Fibroblast of skin of abdomen (primary cell): Measurements from ENCODE around the gene CFAP43.
"Not testable (repeated sequence)": the region's sequence is repeated elsewhere in the genome, so short reads cannot be mapped to it uniquely, and the experiment has no call there.

Experiments
- DNase-seq: peaks from one replicate; pipeline ENCODE4 v3.0.0-alpha.2; 2013

CFAP43 gene

DNA sequence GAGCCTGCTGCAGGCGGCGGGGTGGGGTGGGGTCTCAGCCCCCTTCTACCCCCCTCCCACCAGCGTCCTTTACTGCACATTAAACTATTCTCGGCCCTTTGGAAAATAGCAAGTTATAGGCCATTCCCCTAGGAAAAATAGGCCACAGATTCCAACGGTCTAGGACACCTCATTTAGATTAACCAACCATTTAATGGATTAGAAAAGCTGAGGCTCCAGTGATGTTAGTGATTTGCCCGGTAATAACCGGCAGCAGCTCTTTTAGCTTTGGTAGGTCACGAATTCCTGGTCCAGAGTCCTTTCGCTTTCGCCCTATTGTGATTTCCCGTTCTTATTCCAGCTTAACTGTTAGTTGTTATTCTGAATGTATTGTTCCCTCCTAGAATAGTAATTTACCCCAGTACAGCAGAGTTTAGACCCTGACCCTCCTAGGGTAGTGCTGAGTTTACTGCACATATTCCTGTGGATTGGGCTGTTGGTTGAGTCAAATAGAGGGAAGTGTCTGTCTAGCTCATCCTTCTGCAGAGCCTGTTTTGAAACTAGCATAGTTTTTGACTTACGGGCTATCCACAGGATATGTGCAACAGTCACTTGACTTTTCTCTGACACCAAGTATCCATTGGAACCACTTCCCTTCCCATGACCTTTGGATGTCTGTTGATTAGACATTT lies 23.3 kb upstream of the CFAP43 start:
- peak; percentile 54 for DNase-seq

DNA sequence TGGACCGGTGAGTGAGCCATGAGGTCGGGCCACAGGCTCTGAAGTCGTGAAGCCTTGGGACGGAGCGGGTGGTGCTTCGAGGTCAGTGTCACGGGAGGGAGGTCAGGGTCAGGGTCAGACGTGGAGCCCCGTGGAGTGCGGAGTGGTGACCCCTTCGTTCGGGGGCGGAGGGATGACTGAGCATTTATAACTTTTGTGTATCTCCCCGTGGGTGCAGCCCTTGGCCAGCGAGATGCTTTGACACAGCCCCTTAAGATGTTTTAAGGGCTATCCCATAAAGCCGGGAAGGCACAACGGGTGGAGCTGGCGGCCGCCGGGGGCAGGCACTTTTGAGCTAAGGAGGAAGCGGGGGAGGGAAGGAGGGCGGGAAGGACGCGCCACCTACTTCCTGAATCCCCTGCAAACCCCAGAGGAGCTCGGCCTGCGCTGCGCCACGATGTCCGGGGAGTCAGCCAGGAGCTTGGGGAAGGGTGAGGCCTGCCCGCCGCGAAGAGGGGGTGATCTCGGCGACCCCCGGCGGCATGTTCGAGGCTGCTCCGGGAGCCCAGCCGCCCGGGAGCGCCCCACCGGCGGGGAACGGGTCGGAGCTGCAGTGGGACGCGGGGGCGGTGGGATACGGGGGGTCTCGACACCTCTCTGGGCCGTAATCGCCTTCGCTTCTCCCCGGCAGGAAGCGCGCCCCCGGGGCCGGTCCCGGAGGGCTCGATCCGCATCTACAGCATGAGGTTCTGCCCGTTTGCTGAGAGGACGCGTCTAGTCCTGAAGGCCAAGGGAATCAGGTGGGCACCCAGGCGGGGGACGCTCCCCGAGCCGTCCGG lies 22.5 kb upstream of the CFAP43 start, which contains the start of gene GSTO1:
Gene GSTO1 (plus strand): TSS at position 400 of the 818 bp plus-strand sequence. CDS start 37 bp downstream, at position 437.
- DNase-seq, result peak; percentile 72

DNA sequence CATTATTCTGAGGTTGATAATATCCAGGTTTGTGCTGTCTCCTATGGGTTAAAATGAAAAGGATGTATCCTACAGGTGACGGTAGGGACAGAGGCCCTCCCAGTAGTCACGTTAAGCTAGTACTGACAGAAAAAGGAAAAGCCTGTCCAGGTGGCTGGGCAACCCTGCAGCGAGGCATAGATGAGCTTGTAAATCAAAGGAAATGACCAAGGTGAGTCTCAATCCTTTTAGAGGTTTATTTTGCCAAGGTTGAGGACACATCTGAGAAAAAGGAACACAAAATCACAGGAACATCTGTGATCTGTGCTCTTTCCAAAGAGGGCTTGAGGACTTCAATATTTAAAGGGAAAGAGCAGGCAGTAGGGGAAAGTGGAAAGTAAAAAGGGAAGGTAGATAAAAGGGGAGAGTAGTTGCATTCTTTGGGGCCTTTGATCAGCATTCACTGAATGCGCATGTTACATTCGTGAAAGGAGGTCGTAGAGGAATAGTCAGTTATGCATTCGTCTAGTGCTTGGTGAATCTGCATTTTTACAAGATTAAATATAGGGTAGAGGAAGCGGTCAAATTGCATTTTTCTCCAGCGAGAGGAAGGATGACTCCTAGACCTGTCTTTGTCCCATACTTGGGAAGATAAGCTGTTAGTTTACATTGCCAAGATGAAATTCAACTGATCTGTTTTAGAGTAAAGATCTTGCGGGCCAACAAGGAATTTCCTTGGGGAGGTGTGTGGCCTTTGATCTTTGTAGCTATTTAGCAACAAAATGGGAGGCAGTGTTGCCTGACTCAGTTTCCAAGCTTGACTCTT lies 21.6 kb upstream of the CFAP43 start:
- DNase-seq, result no peak

DNA sequence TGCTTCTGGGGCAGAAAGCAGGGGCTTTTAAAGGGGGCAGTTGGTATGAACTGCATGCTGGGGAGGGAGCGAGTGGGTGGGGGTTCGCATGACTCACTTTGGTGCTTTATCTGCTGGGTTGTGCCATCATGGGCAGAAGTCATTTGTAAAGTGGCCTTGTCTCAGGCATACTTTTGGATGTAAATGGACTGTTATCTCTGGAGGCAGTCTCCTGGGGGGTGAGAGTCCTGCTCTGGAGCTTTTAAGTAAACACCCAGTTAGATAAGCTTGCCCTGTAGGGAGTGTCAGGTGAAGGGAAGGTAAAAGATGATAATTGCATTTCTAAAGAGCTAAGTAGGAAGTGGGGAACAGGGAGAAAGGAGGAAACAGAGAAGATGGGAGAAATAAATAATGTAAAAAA lies 20.9 kb upstream of the CFAP43 start:
- no peak for DNase-seq

DNA sequence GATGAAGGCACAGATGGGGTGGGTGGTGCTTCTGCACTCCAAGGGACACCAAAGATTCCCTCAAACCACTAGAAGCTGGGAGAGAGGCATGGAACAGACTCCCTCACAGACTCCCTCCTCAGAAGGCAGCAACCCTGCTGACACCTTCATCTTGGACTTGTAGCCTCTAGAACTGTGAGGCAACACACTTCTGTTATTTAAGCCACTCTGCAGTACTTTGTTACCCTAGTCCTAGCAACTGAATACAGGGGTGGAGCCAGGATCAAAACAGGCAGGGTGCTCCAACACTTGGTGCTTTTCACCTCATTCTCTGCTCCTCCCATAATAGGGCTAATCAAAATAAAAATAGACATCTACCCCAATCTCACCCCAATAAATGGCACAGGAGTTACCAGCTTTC lies 20.2 kb upstream of the CFAP43 start:
- DNase-seq, result no peak

DNA sequence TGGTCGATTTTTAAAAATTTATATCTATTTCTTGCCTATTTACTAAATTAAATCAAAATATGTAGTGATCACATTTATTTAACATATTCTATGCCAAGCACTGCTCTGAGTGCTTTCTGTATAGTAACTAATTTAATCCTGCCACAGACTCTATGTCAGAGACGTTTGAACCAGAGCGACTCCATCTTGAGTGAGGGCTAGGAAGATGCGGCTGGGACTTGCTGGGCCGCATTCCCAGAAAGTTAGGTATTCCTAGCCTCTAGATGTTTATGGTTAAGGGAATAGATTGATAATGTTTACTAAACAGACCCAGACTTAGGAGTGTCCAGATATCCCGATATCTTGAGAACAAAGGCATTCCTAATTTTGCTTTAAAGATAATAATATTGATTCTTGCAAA lies 19.3 kb upstream of the CFAP43 start:
- DNase-seq, result no peak

DNA sequence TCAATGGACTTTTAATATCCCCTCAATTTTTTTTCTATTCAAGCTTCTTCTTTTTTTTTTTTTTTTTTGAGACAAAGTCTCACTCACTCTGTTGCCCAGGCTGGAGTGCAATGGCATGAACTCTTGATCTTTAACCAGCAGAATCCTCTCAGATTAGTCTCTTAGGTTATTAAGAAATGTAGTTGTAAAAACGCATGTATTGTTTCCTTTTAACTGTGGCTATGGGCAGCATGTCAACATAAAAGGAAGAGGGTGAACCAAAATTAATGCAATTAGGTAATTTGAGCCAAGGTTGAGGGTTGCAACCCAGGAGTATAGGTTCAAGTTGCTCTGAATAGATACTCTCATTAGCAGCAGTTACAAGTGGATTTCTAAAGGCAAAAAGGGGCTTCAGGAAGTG lies 18.2 kb upstream of the CFAP43 start:
- DNase-seq, result no peak

DNA sequence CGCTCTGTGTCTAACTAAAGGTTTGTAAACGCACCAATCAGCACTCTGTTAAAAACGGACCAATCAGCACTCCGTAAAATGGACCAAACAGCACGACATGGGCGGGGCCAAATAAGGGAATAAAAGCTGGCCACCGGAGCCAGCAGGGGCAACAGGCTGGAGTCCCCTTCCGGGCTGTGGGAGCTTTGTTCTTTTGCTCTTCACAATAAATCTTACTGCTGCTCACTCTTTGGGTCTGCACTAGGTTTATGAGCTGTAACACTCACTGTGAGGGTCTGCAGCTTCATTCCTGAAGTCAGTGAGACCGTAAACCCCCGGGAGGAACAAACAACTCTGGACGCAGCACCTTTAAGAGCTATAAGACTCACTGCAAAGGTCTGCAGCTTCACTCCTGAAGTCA lies 16.8 kb upstream of the CFAP43 start:
- not testable (repeated sequence) for DNase-seq

DNA sequence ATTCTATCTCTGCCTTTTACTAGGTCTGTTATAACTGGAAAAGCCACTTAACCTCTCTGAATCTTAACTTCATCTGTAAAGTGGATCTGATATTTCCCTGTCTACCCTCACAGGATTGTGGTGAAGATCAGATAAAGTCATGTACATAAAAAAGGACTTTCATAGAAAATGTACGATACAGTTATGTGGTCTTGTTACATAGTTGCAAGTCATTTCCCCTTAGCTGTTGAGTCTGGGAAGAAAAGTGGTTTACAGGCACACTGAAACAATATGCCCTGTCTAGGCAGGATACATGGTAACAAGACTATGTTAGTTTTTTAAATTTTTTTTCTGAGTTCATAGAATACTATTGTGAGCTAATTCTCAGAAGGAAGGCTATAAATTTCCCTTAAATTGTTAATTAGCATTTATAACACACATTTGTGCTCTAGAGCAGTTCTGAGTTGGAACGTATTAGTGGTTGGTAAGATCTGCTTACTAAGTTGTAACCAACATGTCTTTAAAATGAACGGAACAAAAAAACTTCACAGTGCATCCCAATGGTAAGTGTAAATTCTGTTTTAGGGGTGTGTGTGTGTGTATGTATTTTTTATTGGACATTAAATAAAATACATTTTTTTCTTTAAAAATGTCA lies 15.5 kb upstream of the CFAP43 start:
- no peak for DNase-seq

DNA sequence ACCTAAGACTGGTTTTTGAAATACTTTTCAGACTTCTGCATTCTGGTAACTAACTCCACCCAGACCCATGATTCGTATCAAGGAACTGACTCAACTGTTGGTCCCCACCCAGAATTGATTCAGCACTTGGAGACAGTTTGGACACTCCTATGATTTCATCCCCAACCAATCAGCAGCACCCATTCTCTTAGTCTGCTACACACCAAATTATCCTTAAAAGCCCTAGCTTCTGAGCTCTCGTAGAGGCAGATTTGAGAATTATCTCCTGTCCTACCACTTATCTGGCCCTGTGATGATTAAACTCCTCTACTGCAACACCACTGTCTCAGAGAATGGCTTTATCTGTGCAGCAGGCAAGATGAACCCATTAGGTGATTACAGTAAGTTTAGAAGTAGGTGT lies 14.8 kb upstream of the CFAP43 start:
- peak; percentile 14 for DNase-seq

DNA sequence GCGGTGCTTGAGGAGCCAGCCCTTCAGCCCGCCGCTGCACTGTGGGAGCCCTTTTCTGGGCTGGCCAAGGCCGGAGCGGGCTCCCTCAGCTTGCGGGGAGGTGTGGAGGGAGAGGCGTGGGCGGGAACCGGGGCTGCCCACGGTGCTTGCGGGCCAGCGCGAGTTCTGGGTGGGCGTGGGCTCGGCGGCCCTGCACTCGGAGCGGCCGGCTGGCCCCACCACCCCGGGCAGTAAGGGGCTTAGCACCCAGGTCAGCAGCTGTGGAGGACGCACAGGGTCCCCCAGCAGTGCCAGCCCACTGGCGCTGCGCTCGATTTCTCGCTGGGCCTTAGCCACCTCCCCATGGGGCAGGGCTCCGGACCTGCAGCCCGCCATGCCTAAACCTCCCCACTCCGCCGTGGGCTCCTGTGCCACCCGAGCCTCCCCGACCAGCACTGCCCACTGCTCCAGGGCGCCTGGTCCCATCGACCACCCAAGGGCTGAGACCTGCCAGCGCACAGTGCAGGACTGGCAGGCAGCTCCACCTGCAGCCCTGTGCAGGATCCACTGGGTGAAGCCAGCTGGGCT lies 13.0 kb upstream of the CFAP43 start:
- DNase-seq, result no peak

DNA sequence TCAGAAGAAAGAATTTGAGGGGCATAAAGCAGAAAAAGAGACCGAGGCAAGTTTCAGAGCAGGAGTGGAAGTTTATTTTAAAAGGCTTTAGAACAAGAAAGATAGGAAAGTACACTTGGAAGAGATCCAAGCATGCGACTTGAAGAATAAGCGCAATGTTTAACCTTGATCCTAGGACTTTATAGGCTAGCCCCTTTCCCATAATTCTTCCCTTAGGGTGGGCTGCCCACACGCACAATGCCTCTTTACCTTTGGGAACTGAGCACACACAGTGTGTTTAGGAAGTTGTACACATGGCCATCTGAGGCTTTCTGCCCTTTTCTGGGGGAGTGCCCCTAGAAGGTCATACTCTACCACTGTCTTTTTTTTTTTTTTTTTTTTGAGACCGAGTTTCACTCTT lies 11.3 kb upstream of the CFAP43 start:
- DNase-seq, result no peak

DNA sequence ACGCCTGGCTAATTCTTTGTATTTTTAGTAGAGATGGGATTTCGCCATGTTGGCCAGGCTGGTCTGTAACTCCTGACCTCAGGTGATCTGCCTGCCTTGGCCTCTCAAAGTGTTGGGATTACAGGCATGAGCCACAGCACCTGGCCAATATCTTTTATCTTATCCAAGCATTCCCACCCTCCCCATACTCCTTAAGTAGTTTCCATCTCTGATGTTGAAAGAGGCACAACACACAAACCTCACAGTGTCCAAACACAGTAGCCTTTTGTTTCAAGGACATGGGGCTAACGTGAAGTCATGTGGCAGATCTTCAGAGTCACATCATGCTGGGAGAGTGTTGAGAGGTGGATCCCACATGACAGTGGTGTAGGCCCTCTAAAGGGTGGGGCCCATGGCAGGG lies 10.8 kb upstream of the CFAP43 start:
- not testable (repeated sequence) for DNase-seq

DNA sequence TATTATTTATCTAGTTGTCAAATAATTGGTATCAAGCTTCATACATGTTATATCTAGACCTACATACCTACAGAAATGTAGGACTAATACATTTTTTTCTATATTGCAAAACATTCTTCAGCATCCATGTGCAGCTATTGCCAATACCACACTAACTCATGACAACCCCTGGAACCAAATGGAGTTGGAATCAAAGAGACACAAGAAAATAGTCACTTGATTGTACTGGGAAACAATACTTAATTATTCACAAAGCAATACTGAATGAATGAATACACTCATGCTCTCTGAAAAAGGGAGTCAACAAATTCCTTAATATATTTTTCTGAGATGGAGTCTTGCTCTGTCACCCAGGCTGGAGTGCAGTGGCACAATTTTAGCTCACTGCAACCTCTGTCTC lies 10.4 kb upstream of the CFAP43 start:
- no peak for DNase-seq

DNA sequence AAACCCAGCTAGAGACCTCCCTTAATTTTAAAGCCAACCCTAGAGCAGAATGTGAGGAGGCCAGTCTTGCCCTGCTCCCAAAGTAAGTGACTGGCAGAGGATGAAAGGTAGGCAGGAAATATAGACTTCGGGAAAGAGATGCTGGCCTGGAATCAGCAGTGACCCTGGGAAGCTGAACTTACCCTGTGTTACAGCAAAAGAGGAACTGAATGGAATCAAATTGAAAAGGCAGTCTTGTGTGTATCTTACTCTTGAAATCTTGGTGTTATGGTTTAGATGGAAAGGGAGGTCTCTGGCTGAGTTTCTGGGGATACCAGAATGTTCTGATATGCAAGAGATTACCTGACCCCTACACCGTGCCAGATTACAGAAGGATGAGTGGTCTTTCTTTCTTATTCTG lies 7.9 kb upstream of the CFAP43 start:
- no peak for DNase-seq

DNA sequence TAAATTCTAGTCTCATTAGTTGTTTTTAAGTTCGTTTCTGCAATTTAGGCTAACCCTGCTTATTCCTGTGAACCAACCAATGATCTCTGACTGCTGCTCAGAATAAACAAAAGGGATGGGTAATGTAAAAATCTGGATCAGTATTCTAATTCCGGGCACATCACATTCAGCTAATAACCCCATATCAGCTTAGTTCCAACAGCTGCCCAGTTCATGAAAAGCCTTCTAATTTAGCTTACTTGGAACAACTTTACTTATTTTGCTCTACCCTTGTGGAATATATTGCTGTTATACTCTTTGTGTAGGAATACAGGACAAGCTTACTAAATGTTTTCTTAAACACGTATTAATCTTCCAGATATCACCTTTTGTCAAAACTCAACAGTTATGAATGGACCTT lies 3.6 kb upstream of the CFAP43 start:
- no peak for DNase-seq

DNA sequence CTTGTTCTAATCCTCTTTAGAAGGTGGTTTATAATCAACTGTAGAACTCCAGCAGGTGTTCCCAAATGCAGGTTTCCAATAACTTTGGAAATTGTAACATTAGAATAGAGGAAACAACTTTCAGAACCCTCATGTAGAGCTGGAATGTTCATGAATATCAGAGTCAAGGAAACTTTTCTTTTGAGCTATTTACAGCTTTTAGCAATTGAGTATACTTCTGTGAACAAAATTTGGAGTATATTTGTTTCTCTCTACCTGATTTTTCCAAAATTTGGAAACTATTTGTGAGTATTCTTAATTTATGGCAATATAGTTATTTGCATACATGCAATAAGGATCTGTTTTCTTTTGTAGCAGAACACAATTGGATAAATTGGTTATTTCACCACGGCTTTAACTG lies 2.8 kb upstream of the CFAP43 start:
- DNase-seq, result no peak

DNA sequence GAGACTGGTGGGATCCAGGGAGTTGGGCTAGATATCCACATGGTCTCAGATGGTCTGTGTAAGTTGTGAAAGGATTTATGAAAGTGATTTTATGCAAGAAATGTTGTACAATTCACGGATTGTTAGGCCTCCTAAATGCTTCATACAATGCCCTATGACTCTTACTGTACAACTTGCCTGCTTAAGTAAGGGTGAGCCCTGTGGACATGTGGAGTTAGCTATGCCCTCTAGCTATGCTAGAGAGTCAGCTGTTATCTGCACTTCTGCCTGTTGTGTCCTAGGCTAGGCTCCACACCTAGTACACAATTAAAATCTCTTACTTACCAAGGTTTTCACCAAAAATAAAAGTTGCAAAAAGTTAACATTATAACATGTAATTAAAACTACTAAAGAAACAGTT lies 1.7 kb upstream of the CFAP43 start:
- no peak for DNase-seq

DNA sequence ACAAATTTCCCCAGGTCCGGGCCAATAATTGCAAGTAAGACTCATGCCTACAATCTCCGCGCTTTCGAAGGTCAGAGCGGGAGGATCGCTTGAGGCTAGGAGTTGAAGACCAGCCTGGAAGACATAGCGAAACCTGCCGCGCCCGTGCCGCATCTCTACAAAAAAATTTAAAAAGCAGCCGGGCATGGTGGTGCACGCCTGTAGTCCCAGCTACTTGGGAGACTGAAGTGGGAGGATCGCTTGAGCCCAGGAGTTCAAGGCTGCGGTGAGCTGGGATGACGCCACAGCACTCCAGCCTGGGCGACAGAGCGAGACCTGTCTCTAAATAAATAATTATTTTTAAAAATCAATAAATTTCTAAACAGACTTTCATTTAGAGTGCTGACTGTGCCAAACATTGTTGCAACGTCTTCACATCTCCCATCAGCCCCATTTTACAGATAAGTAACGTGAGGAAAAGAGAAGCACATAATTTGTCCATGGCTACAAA lies 494 bp upstream of the CFAP43 start:
- no peak for DNase-seq

DNA sequence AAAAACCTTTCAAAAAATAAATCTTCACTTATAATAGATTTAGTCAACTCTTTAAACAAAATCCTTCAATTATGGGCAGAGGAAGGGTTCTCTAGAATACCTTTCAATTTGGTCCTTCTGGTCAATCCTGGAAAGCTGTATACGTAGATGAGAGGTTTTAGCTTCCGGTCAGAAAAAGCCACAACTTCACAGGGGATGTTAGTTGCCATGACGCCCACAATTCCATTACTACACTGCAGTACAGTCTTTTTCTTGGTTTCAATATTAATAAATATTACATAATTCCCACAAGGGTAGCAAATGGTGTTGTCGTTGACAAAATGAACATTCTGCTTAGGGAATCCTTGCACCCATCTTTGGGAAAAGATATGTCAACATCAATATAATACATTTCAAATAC lies 1.7 kb downstream of the CFAP43 start:
- no peak for DNase-seq

DNA sequence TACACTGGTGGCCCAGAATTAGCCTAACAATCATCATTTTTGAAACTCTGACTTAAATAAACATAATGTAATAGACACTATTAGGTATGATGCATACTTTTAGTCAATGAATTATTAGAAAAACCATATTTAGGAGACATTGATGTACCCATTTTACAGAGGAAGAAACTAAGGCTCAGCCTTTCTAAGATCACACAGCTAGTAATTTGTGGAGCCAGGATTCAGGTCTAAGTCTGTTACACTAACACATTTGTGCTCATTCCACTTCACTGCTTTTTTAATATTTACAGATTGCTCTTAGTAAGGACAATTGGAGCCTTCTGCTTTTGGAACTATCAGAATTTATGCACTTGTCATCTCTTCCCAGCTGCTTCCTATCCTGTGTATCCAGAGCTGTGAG lies 8.9 kb downstream of the CFAP43 start:
- no peak for DNase-seq

DNA sequence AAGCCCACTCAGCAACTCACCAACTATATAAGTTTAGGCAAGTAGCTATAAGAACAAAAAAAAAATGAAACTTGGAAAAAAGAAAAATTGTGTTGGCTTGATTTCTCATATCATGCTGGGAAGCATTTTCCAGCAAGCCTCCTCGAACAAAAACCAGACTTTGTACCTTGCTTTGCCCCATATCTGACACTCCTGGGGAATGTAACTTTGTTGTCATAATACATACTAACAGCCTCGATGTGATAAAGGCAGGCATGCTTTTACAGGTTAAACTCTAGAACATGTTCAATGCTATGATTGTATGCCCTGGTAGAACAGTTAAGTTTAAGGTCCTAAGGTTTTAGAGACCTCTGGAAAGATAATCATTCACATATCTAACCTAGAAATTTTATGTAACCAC lies 11.6 kb downstream of the CFAP43 start:
- DNase-seq, result no peak
